Esophagus squamous epithelium (tissue), 4 donors: ENCODE measurements around the gene PRPSAP1.

Experiments
- CTCF ChIP-seq, 6 experiments: fragments of 450-650 bp in 4 of 6; fragments of 200-600 bp in 2 of 6; sonication (generic) in 2 of 6; IDR thresholded peaks; one replicate each; pipeline ENCODE4 v1.5.1; 2016 to 2019; ENCODE audit warnings: antibody characterized with exemption in 6 of 6, mild to moderate bottlenecking in 4 of 6, moderate library complexity in 4 of 6
- POLR2A ChIP-seq, 4 donors: fragments of 450-650 bp; IDR thresholded peaks; one replicate each; pipeline ENCODE4 v1.6.1; 2017; ENCODE audit warnings: antibody characterized with exemption in 4 of 4, mild to moderate bottlenecking in 4 of 4, moderate library complexity in 3 of 4

DNA sequence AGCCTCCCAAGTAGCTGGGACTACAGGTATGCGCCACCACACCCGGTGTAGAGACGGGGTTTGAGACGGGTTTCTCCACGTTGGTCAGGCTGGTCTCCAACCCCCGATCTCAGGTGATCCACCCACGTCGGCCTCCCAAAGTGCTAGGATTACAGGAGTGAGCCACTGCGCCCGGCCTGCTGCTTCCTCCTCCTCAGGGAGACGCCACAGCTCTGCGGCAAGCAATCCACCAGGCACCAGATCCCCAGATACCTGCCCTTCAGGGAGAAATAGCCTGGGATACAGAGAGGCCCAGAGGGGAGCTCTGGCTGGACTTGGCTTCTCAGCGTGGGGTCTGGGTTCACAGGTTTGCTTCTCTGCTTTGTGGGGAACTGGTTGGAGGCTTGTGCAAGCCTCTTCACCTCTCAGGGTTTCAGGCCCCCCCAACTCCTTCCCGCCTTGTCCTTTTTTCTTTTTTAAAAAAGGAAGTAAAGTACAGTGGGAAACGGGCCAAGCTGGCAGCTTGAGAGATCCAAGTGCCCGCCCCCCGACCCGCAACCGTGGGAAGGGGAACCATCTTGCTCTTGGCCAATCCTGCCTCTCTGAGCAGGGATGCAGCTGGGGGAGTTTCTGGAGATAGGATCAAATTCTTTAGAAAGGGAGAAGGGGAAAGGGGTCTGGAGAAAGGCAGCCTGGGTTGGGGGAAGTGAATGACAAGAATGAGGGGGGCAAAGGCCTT lies 28.1 kb upstream of the PRPSAP1 start:
- TF ChIP-seq CTCF (IDR thresholded peaks at IDR 0.05) (no peak), POLR2A (IDR thresholded peaks at IDR 0.05) (no peak)
